GM18505 (cell line): ENCODE results near the gene CCL22.
A peak's percentile ranks its signal among the peaks of the same experiment; 100 is the strongest.

ENCODE experiments used
- ATAC-seq: cut with Tn5 transposase; IDR thresholded peaks from one replicate; pipeline ENCODE4 v1.9.1; 2021; ENCODE audit not compliant: unreplicated experiment
- POLR2A ChIP-seq: IDR thresholded peaks from 4 replicates; pipeline ENCODE4 v1.6.1; 2011; ENCODE audit warnings: borderline replicate concordance; ENCODE audit not compliant: insufficient read depth, insufficient read length; ENCODE audit errors: extremely low read depth

The CCL22 gene

DNA sequence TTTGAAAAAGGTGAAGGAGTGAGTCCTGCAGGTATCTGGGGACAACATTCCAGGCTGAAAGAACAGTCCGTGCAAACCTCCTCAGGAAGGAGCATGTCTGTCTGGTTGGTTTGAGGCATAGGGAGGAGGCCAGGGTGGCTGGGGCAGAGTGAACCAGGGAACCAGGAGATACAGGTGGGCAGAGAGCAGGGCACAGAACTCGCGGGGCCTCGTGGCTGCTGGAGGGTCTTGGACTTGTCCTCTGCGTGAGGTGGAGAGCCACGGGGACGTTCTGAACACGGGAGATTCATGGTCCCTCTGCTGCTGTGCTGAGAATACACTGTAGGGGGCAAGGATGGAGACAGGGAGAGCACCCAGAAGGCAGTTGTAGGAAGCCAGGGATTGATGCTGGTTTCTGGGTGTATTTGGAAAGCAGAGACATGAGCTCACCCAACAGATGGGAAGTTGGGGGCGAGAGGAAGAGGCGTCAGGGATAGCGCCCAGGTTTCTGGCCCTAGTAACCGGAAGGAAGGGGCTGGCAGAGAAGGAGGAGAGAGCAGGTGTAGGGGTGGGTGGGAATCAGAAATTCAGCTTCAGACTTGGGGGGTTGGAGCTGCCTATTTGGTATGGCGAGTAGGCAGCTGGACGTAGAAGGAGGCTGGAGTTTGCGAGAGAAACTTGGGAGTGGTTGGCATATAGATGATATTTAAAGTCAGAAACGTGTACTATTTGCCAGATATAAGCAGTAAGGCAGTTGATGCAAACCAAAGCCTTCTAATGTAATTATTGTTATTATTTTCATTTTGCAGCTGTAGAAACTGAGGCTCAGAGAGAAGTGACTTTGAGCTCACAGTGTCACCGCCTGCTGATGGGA is 45.6 kb downstream of the CCL22 start, which contains the start of gene CCL17:
CCL17 (plus strand) TSS at position 803 of the 853 bp plus-strand sequence. CDS start 9,166 bp downstream, outside the sequence.
- TF ChIP-seq POLR2A: no peak
- ATAC-seq: no peak

GRCh38 chr16:57405097-57405496 is 46.5 kb downstream of the CCL22 start:
- no peak for TF ChIP-seq POLR2A
- no peak for ATAC-seq

- no peak for ATAC-seq
- TF ChIP-seq POLR2A: no peak
These were observed 48.3 kb downstream of the CCL22 start for GRCh38 chr16:57406881-57407280.

GRCh38 chr16:57407521-57408353 is 49.2 kb downstream of the CCL22 start:
- ATAC-seq: no peak
- TF ChIP-seq POLR2A: no peak

- no peak for TF ChIP-seq POLR2A
- ATAC-seq: no peak
These were observed 50.5 kb downstream of the CCL22 start for GRCh38 chr16:57409065-57409464.

- no peak for ATAC-seq
- no peak for TF ChIP-seq POLR2A
These were observed 51.4 kb downstream of the CCL22 start for GRCh38 chr16:57409870-57410587.

DNA sequence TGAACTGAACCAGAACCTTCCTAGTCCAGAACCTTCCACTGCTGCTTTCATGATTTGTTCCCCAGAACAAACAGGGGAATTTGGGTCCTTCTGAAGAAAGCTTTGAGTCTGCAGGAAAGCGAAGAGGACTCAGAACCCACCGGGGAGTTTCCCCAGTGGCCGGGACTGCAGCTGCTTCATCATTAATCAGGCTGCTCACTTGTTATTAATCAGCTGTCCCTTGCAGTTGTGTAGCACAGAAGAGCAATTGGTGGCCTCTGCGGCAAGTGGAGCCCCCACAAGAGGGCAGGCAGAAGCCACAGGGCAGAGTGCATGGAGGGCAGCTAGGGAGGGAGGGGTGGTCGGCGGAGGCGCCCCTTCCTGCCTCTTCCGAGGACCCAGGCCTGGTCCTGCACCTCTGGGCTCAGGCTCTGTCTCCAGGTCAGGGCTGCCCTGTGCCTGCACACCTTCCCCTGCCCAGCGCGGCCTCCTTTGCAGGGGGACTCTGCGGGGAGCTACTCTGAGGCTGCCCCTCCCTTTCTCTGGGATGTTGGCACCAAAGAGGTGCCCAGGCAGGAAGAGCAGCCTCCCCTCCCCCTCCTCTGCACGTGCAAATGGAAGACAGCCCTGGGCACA is 52.9 kb downstream of the CCL22 start:
- TF ChIP-seq POLR2A: no peak
- no peak for ATAC-seq

DNA sequence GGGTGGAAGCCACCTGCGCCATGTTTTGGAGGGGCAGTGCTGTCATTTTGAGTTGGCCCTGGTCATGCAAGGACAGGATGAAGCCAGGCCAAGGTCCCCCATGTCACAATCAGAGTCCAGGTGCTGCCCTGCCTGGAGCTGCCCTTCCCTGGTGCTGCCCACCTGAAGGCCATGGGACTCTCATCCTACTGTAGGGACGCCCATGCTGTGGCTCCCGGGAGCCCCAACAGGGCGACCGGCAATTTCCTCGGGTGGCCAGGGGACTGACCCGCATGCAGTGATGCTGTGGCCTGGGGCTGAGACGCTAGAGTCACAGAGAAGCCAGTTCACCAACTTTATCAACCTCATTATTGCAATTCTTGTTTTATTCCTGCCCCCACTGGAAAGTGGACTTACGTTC is 54.0 kb downstream of the CCL22 start:
- no peak for TF ChIP-seq POLR2A
- no peak for ATAC-seq

DNA sequence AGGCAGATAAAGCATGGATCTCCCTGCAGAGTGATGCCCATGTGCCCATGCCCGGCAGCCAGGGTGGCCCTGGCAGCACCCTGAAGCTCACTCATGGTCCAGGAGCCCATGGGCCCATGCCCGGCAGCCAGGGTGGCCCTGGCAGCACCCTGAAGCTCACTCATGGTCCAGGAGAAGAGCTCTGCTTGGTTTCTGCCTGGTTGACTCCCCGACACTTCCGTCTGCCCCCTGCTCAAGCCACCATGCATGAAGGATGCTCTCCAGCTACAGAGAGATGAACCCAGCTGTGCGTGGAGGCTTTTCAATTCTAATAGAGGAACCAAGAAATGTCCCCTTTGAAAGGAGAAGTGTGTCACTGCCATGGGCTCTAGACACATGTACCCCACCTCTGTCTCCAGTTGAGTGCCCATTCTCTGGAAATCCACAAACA is 54.7 kb downstream of the CCL22 start:
- peak; percentile 67 for ATAC-seq
- peak; percentile 29 for TF ChIP-seq POLR2A

DNA sequence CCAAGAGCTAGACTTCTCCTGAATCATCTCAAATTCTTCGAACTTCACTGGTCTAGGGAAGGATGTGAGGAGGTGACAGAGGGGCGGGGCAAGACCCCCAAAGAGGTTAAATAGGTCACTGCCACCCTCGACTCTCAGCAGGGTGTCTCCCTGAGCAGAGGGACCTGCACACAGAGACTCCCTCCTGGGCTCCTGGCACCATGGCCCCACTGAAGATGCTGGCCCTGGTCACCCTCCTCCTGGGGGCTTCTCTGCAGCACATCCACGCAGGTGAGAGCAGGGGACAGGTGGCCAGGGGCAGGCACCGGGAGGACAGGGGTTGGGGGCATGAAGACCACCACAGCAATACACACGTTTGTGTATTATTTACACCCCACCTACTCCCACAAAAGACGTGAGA is 55.1 kb downstream of the CCL22 start:
- no peak for TF ChIP-seq POLR2A
- no peak for ATAC-seq
